ENCODE results near the gene SPAG16. TPM values are rescaled to one million over a fixed set of nuclear protein-coding genes. Genes with fewer than 3 reads are reported as not detected.

The SPAG16 gene
- total RNA-seq, 1 experiment from 2014 or later: 17.3 TPM

GRCh38 chr2:214180071-214180470 lies 895.8 kb downstream of the SPAG16 start:
- Histone ChIP-seq H3K9me3 (ENCODE audit: control insufficient read depth, low read depth, low read length) (no peaks in the 10 kb centered on the region), H4K5ac (ENCODE audit: insufficient read length, low read depth, low read length) (no peak overlapping the region), H2AK5ac (ENCODE audit: insufficient read length, low read length) (no peak overlapping the region), H3K4ac (ENCODE audit: low read depth, low read length) (no peak overlapping the region), H3K79me1 (ENCODE audit: insufficient read depth, low read depth, low read length, poor library complexity, severe bottlenecking) (no peaks in the 10 kb centered on the region), H4K91ac (ENCODE audit: insufficient read length, low read depth, low read length) (no peak overlapping the region), H3K27me3 (ENCODE audit: insufficient read depth, low read length) (no peaks in the 10 kb centered on the region), H3K27ac (ENCODE audit: insufficient read length, low read depth, low read length) (no peak overlapping the region), H2BK120ac (ENCODE audit: low read depth, low read length, poor library complexity, severe bottlenecking) (no peak overlapping the region), H2AFZ (ENCODE audit: low read length) (no peak overlapping the region), H3K56ac (ENCODE audit: insufficient read length, low read depth, low read length) (no peak overlapping the region), H3K14ac (ENCODE audit: insufficient read depth, low read length) (no peak overlapping the region), H2BK12ac (ENCODE audit: insufficient read length, low read depth, low read length) (no peak overlapping the region), H3K23me2 (ENCODE audit: insufficient read length, low read depth, low read length, poor library complexity, severe bottlenecking) (no peaks in the 10 kb centered on the region), H3K18ac (ENCODE audit: insufficient read length, low read depth, low read length) (no peak overlapping the region), H3K23ac (ENCODE audit: insufficient read length, low read depth, low read length) (no peak overlapping the region), H2BK15ac (ENCODE audit: low read depth, low read length) (no peak overlapping the region), H3K79me2 (ENCODE audit: insufficient read depth, low read length) (no peaks in the 10 kb centered on the region), H4K20me1 (ENCODE audit: control insufficient read depth, insufficient read depth, insufficient read length) (no peaks in the 10 kb centered on the region), H2BK20ac (ENCODE audit: low read depth, low read length, poor library complexity, severe bottlenecking) (no peak overlapping the region), H3K9ac (ENCODE audit: extremely low read depth, insufficient read length, low read length) (no peak overlapping the region), H3K4me2 (ENCODE audit: insufficient read depth, insufficient read length, low read length) (no peak overlapping the region), H3T11ph (ENCODE audit: low read length) (no peak overlapping the region), H2BK5ac (ENCODE audit: insufficient read length, low read length) (no peak overlapping the region), H3K4me1 (ENCODE audit: insufficient read depth, low read length) (no peaks in the 10 kb centered on the region), H4K8ac (replicated peaks; ENCODE audit: insufficient read length, low read depth, low read length) (no peak overlapping the region)
- DNase-seq: no peak
- WGBS (ENCODE audit: extremely low coverage, insufficient read length, low lambda C conversion rate): no CpG with 5 or more reads among the region's 1 CpG
- Mint-ChIP-seq H3K4me1 (no peaks in the 10 kb centered on the region), H3K36me3 (ENCODE audit: insufficient read depth in 1 of 3, low read depth in 3 of 3) (no peaks in the 10 kb centered on the region), H3K9me3 (no peaks in the 10 kb centered on the region), H3K4me3 (no peak overlapping the region), H3K27me3 (ENCODE audit: low read depth) (no peaks in the 10 kb centered on the region), H3K27ac (no peak overlapping the region)
- TF ChIP-seq CTCF (conservative IDR thresholded peaks at IDR 0.05): no peak

All from H9 (cell line).